K562 (cell line): ENCODE data around the gene SPTBN2. TPM values are rescaled to one million over a fixed set of nuclear protein-coding genes. Genes with fewer than 3 reads are reported as not detected.

Experiments
- BHLHE40 ChIP-seq: IDR thresholded peaks from 2 replicates; pipeline ENCODE4 v1.6.1; 2011; ENCODE audit warnings: low read length, improper control_type of control experiment
- CAMTA2 ChIP-seq: fragments of 250-450 bp; sonication (Bioruptor Pico); conservative IDR thresholded peaks from 2 replicates; pipeline ENCODE4 v1.5.1; 2022
- CHD4 ChIP-seq: fragments of 200-600 bp; sonication (generic); IDR thresholded peaks from 3 replicates; pipeline ENCODE4 v1.6.1; 2012; ENCODE audit warnings: low read depth, mild to moderate bottlenecking, mixed read lengths, low read length, inconsistent platforms; ENCODE audit not compliant: insufficient read depth, insufficient replicate concordance, poor library complexity, severe bottlenecking
- JUNB ChIP-seq: fragments of 450-650 bp; formaldehyde crosslinking; conservative IDR thresholded peaks from 2 replicates; pipeline ENCODE4 v1.4.0; 2020; ENCODE audit warnings: mild to moderate bottlenecking
- LARP7 ChIP-seq: fragments of 450-650 bp; IDR thresholded peaks from 2 replicates; pipeline ENCODE4 v1.6.1; 2016
- MAX ChIP-seq: sonication (generic); formaldehyde crosslinking; IDR thresholded peaks from 2 replicates; pipeline ENCODE4 v1.9.0; 2022; ENCODE audit warnings: mild to moderate bottlenecking, missing genetic modification reagents
- MGA ChIP-seq: fragments of 450-650 bp; IDR thresholded peaks from 2 replicates; pipeline ENCODE4 v1.6.1; 2016; ENCODE audit warnings: mild to moderate bottlenecking, moderate library complexity
- NCOA6 ChIP-seq: fragments of 450-650 bp; IDR thresholded peaks from 2 replicates; pipeline ENCODE4 v1.6.1; 2017; ENCODE audit warnings: mild to moderate bottlenecking
- PRPF4 ChIP-seq: fragments of 200-400 bp; formaldehyde crosslinking; IDR thresholded peaks from one replicate; pipeline ENCODE4 v1.6.1; 2017; ENCODE audit warnings: low read length, low read depth, mild to moderate bottlenecking; ENCODE audit not compliant: insufficient read depth, poor library complexity, severe bottlenecking
- SRSF9 ChIP-seq: fragments of 200-400 bp; formaldehyde crosslinking; IDR thresholded peaks from 2 replicates; pipeline ENCODE4 v1.6.1; 2017; ENCODE audit warnings: low read depth, low read length, borderline replicate concordance
- ZNF217 ChIP-seq: sonication (generic); formaldehyde crosslinking; IDR thresholded peaks from 2 replicates; pipeline ENCODE4 v1.8.0; 2022; ENCODE audit warnings: mild to moderate bottlenecking, missing genetic modification reagents
- ZNF263 ChIP-seq: sonication (generic); formaldehyde crosslinking; IDR thresholded peaks from 2 replicates; pipeline ENCODE4 v1.8.0; 2022; ENCODE audit warnings: mild to moderate bottlenecking, missing genetic modification reagents, borderline replicate concordance
- ZNF354B ChIP-seq: fragments of 250-450 bp; sonication (Bioruptor Pico); IDR thresholded peaks from 2 replicates; pipeline ENCODE4 v1.4.0; 2020
- ZNF408 ChIP-seq: fragments of 250-450 bp; sonication (Bioruptor Pico); IDR thresholded peaks from 2 replicates; pipeline ENCODE4 v1.4.0; 2020; ENCODE audit warnings: low read depth, mild to moderate bottlenecking, moderate library complexity
- ZNF57 ChIP-seq: fragments of 450-650 bp; formaldehyde crosslinking; IDR thresholded peaks from 2 replicates; pipeline ENCODE4 v1.4.0; 2020; ENCODE audit warnings: mild to moderate bottlenecking, moderate library complexity
- ZNF584 ChIP-seq: fragments of 200-800 bp; sonication (Bioruptor generic); IDR thresholded peaks from 2 replicates; pipeline ENCODE4 v1.6.1; 2016; ENCODE audit warnings: low read depth, mild to moderate bottlenecking, missing genetic modification characterization, missing compliant biosample characterization
- ZNF764 ChIP-seq: fragments of 250-450 bp; sonication (Bioruptor Pico); IDR thresholded peaks from 2 replicates; pipeline ENCODE4 v1.4.0; 2020; ENCODE audit warnings: low read depth, mild to moderate bottlenecking, moderate library complexity
- ZZZ3 ChIP-seq: fragments of 450-650 bp; IDR thresholded peaks from 2 replicates; pipeline ENCODE4 v1.6.1; 2016; ENCODE audit warnings: antibody characterized with exemption, mild to moderate bottlenecking, moderate library complexity
- polyA plus RNA-seq, 8 experiments: library from polyadenylated mRNA; depleted of rRNA in 4 of 8; stranded (reverse) in 5 of 8; unstranded in 3 of 8; fragments of >200 nt; fragmentation: Nextera tagmentation in 2 of 8; fragmentation: Illumina TruSeq in 1 of 8; extraction: Ambion mirVana in 2 of 8; extraction: Trizol in 1 of 8; gene quantifications; 2 replicates each; pipeline versions ENCODE4 v1.2.1 to v1.2.3, GENCODE V29; 2011 to 2014; ENCODE audit warnings: inconsistent platforms in 1 of 8, missing spikeins in 1 of 8
- total RNA-seq, 7 experiments: library from RNA; depleted of rRNA in 6 of 7; stranded (reverse); fragments of >200 nt in 6 of 7; fragmentation: Illumina TruSeq in 2 of 7; extraction: Trizol in 2 of 7; gene quantifications; 2 replicates each; pipeline versions ENCODE4 v1.2.1 to v1.2.3, GENCODE V29; 2011 to 2021; ENCODE audit warnings: low replicate concordance in 1 of 7

The SPTBN2 gene
- total and polyA plus RNA-seq, 9 of the 15 experiments (the other 6 are each of a cell fraction or from before 2014, with no cell fraction given), result 0.38 to 56.5 (median 19.7) TPM

- TF ChIP-seq MGA (0 out of 2 replicates have a peak, but pooled peaks have one; percentile 55), ZZZ3 (no peak), NCOA6 (no peak), PRPF4 (no peak), ZNF263 (CRISPR knock-in tag) (peak; percentile 9; the same call in 1 of the 2 replicates), SRSF9 (no peak), CHD4 (no peak), CAMTA2 (CRISPR knock-in tag) (no peak), ZNF354B (CRISPR knock-in tag) (no peak), ZNF584 (no peak), BHLHE40 (no peak), ZNF57 (no peak), LARP7 (0 out of 2 replicates have a peak, but pooled peaks have one; percentile 14), JUNB (CRISPR knock-in tag) (no peak), ZNF764 (CRISPR knock-in tag) (no peak), MAX (CRISPR knock-in tag) (0 out of 2 replicates have a peak, but pooled peaks have one; percentile 8), ZNF217 (no peak), ZNF408 (CRISPR knock-in tag) (no peak)
Measured at GRCh38 chr11:66676931-66677598, 52.0 kb downstream of the SPTBN2 start (continued).
